H1 (cell line): ENCODE data around the gene C4B. TPM values are rescaled to one million over a fixed set of nuclear protein-coding genes. Genes with fewer than 3 reads are reported as not detected.

Source experiments
- ASH2L ChIP-seq: fragments of 200-600, 300-600 bp; sonication (generic); IDR thresholded peaks from one replicate; pipeline ENCODE4 v1.7.1; 2017; ENCODE audit warnings: low read length
- ATF2 ChIP-seq: IDR thresholded peaks from 2 replicates; pipeline ENCODE4 v1.6.1; 2012; ENCODE audit warnings: low read length, inconsistent platforms
- BRCA1 ChIP-seq: IDR thresholded peaks from 2 replicates; pipeline ENCODE4 v1.6.1; 2012; ENCODE audit warnings: low read depth, low read length, improper control_type of control experiment
- CHD1 ChIP-seq: IDR thresholded peaks from 2 replicates; pipeline ENCODE4 v1.6.1; 2012; ENCODE audit warnings: low read depth, low read length, improper control_type of control experiment
- CHD7 ChIP-seq: fragments of 300-600 bp; sonication (generic); IDR thresholded peaks from 2 replicates; pipeline ENCODE4 v1.7.1; 2012; ENCODE audit warnings: low read length, moderate library complexity, mild to moderate bottlenecking, inconsistent platforms; ENCODE audit not compliant: insufficient replicate concordance
- MAFK ChIP-seq: IDR thresholded peaks from 2 replicates; pipeline ENCODE4 v1.6.1; 2012; ENCODE audit warnings: low read depth, mild to moderate bottlenecking, improper control_type of control experiment, low read length
- TCF12 ChIP-seq: IDR thresholded peaks from 2 replicates; pipeline ENCODE4 v1.6.1; 2011; ENCODE audit warnings: low read depth, mild to moderate bottlenecking, low read length
- TEAD4 ChIP-seq: IDR thresholded peaks from 2 replicates; pipeline ENCODE4 v1.6.1; 2012; ENCODE audit warnings: low read depth, low read length, inconsistent platforms, mixed read lengths
- USF2 ChIP-seq: IDR thresholded peaks from 2 replicates; pipeline ENCODE4 v1.6.1; 2011; ENCODE audit warnings: low read length, improper control_type of control experiment
- polyA plus RNA-seq, 7 experiments: library from polyadenylated mRNA; depleted of rRNA in 3 of 7; stranded (reverse) in 5 of 7; unstranded in 2 of 7; fragments of >200 nt in 5 of 7; fragments of 200-250 nt in 2 of 7; gene quantifications; 1 replicate in 5 of 7; 2 replicates in 1 of 7; 4 replicates in 1 of 7; pipeline versions ENCODE4 v1.2.1 to v1.2.3, GENCODE V29; 2011 to 2013; ENCODE audit warnings: missing spikeins in 2 of 7, mixed read lengths in 2 of 7
- total RNA-seq: library from RNA; stranded (reverse); fragmentation: NEBNext Ultra II Directional; extraction: Animal tissue kit (Norgen Biotek cat#: 25700); gene quantifications from 2 replicates; pipeline ENCODE4 v1.2.1, GENCODE V29; 2021

Gene C4B
- total and polyA plus RNA-seq, 2 of the 8 experiments (the other 6 are each of a cell fraction or from before 2014, with no cell fraction given), result 0.74 to 3.5 TPM

- TF ChIP-seq CHD7 (no peak), TEAD4 (no peak), USF2 (no peak), CHD1 (no peak), ATF2 (no peak), BRCA1 (no peak), TCF12 (no peak), MAFK (no peak), ASH2L (no peak)
These were observed 36.0 kb downstream of the C4B start (continued) for GRCh38 chr6:32050562-32050961.
